Adrenal gland (tissue), 12 donors: ENCODE results near the gene GPRC5A. TPM values are rescaled to one million over a fixed set of nuclear protein-coding genes. Genes with fewer than 3 reads are reported as not detected.
A peak's percentile ranks its signal among the peaks of the same experiment; 100 is the strongest.

ENCODE experiments used
- DNase-seq, 7 donors: peaks; one replicate each; pipeline ENCODE4 v3.0.0-alpha.2; 2019 to 2020
- H3K27ac ChIP-seq, 5 donors: fragments of 200-600 bp; sonication (generic) in 4 of 5; 1 replicate in 3 of 5; 2 replicates in 2 of 5; pipeline versions ENCODE4 v1.5.1 to v1.8.0; 2016 to 2020; ENCODE audit warnings: mild to moderate bottlenecking in 1 of 5
- H3K27me3 ChIP-seq: fragments of 200-600 bp; 2 replicates; pipeline ENCODE4 v1.8.0; 2021
- H3K36me3 ChIP-seq, 2 donors: fragments of 200-600 bp; replicated peaks in 1 of 2; 1 replicate in 1 of 2; 2 replicates in 1 of 2; pipeline versions ENCODE4 v1.5.1 to v1.8.0; 2018 to 2022
- H3K4me1 ChIP-seq, 2 donors: fragments of 200-600 bp; replicated peaks in 1 of 2; 1 replicate in 1 of 2; 2 replicates in 1 of 2; pipeline versions ENCODE4 v1.5.1 to v1.8.0; 2018 to 2021
- H3K4me3 ChIP-seq, 4 donors: fragments of 200-600 bp; sonication (generic) in 3 of 4; one replicate each; pipeline ENCODE4 v1.5.1; 2016 to 2018
- H3K9me3 ChIP-seq, 3 donors: fragments of 200-600 bp; sonication (generic) in 1 of 3; replicated peaks in 1 of 3; 1 replicate in 2 of 3; 2 replicates in 1 of 3; pipeline versions ENCODE4 v1.5.1 to v1.8.0; 2016 to 2021
- CTCF ChIP-seq, 6 experiments: fragments of 450-650 bp in 4 of 6; fragments of 200-600 bp in 2 of 6; sonication (generic) in 1 of 6; IDR thresholded peaks; 1 replicate in 5 of 6; 2 replicates in 1 of 6; pipeline versions ENCODE4 v1.5.1 to v1.8.0; 2016 to 2021; ENCODE audit warnings: antibody characterized with exemption in 6 of 6, mild to moderate bottlenecking in 2 of 6, moderate library complexity in 1 of 6
- POLR2A ChIP-seq, 2 donors: fragments of 450-650 bp; IDR thresholded peaks; one replicate each; pipeline ENCODE4 v1.6.1; 2017; ENCODE audit warnings: antibody characterized with exemption in 2 of 2, mild to moderate bottlenecking in 2 of 2, moderate library complexity in 1 of 2
- WGBS, 4 donors: extraction: QIAGEN DNeasy Blood & Tissue Kit in 2 of 4; methylation state at CpG; one replicate each; pipeline versions ENCODE4 v1.1.5 to v1.1.7; 2013 to 2017; 5-methylcytosine and 5-hydroxymethylcytosine counted together
- intact Hi-C, 2 donors: fragments of 100-400 bp; cut with DNase I; formaldehyde crosslinking; loops; one replicate each; pipeline versions ENCODE4 v1.14.1 to v1.15.0; 2022 to 2023
- polyA plus RNA-seq, 3 donors: library from polyadenylated mRNA; stranded (reverse); fragments of 200-250 nt in 2 of 3; fragments of 350-450 nt in 1 of 3; fragmentation: Illumina TruSeq in 1 of 3; extraction: RNeasy Lipid Tissue Mini Kit (QIAGEN cat#74804) in 1 of 3; gene quantifications; one replicate each; pipeline ENCODE4 v1.2.3, GENCODE V29; 2013 to 2014
- total RNA-seq, 9 donors: library from RNA; depleted of rRNA in 4 of 9; stranded (reverse); fragments of >200 nt in 4 of 9; fragments of 120-200 nt in 1 of 9; fragmentation: NEBNext Ultra II Directional in 1 of 9; extraction: Animal tissue kit (Norgen Biotek cat#: 25700) in 1 of 9; gene quantifications; one replicate each; pipeline versions ENCODE4 v1.1.0 to v1.2.4, GENCODE V29; 2013 to 2023
- donor health status: healthy with polysubstance abuse.
- donor health status: Bipolar disorder and iron deficiency.
- donor health status: DM: yes; HTN: yes; CAD: no.
- donor health status: DM: no; HTN: no; CAD: no.
- donor health status: DM: no; HTN: no; CAD: no.
- donor health status: DM: yes; HTN: yes; CAD: no.

Gene GPRC5A
- total and polyA plus RNA-seq, 12 donors: 0.33 to 22.3 (median 6.2) TPM

DNA sequence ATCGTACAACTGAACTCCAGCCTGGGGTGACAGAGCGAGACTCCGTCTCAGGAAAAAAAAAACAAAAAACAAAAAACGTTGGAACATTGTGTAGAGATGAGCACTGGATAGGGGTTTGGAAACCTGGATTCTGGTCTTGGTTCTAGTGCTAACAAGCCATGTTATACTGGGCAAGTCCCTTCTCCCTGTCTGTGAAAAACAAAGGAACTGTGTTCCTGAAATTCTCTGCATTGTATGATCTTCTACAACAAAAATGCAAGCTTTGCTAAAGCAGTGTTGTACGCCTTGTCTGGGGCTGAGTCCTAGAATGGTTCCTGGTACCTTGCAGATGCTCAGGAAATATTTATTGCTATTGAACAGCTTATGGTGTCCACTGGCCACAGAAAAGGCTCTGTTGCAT lies 47.2 kb downstream of the GPRC5A start:
- 82 to 86% (median 83%) methylated on average over 5 of the region's 5 CpGs for WGBS, 4 donors
- H3K27me3 ChIP-seq: no peaks in the 10 kb centered on the region
- H3K4me3 ChIP-seq: no peak overlapping the region
- no peaks in the 10 kb centered on the region for H3K9me3 ChIP-seq
- H3K4me1 ChIP-seq: no peaks in the 10 kb centered on the region
- no peak overlapping the region for H3K27ac ChIP-seq
- TF ChIP-seq CTCF (IDR thresholded peaks at IDR 0.05) (no peak), POLR2A (IDR thresholded peaks at IDR 0.05) (no peak)
- DNase-seq: no peak
- intact Hi-C loops: no loop called here
- no peaks in the 10 kb centered on the region for H3K36me3 ChIP-seq

DNA sequence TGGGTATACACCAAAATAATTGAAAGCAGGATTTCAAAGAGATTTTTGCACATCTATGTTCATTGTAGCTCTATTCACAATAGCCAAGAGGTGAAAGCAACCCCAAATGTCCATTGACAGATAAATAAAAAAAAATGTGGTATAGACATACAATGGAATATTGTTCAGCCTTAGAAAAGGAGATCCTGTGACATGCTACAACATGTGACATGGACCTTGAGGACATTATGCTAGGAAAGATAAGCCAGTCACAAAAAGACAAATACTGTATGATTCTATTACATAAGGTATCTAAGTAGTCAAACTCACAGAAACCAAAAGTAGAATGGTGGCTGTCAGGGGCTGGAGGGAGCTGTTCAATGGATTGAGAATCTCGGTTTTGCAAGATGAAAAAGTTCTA lies 48.5 kb downstream of the GPRC5A start:
- Histone ChIP-seq H3K27me3 (no peaks in the 10 kb centered on the region), H3K4me1 (no peaks in the 10 kb centered on the region), H3K27ac (no peak overlapping the region), H3K4me3 (no peak overlapping the region), H3K36me3 (no peaks in the 10 kb centered on the region), H3K9me3 (no peaks in the 10 kb centered on the region)
- DNase-seq: no peak
- 80 to 92% (median 83%) methylated on average over 1 of the region's 1 CpG for WGBS, 4 donors
- intact Hi-C loops: no loop called here
- no peak for TF ChIP-seq POLR2A (IDR thresholded peaks at IDR 0.05)
- TF ChIP-seq CTCF (IDR thresholded peaks at IDR 0.05): no peak

GRCh38 chr12:12941450-12942350 lies 50.3 kb downstream of the GPRC5A start:
- Histone ChIP-seq H3K36me3 (no peaks in the 10 kb centered on the region), H3K27ac (no peak overlapping the region), H3K4me3 (no peak overlapping the region), H3K9me3 (no peaks in the 10 kb centered on the region), H3K27me3 (no peaks in the 10 kb centered on the region), H3K4me1 (no peaks in the 10 kb centered on the region)
- WGBS, 4 donors: 92 to 94% (median 93%) methylated on average over 9 to 10 of the region's 10 CpGs
- TF ChIP-seq CTCF (IDR thresholded peaks at IDR 0.05) (no peak), POLR2A (IDR thresholded peaks at IDR 0.05) (no peak)
- intact Hi-C loops: no loop called here
- peak in 1 of 7 donors; percentile 9 for DNase-seq

- intact Hi-C loops: no loop called here
- Histone ChIP-seq H3K4me3 (no peak overlapping the region), H3K27me3 (no peaks in the 10 kb centered on the region), H3K27ac (peak overlapping the region in 1 of 5 donors; percentile 17), H3K9me3 (no peaks in the 10 kb centered on the region), H3K36me3 (no peaks in the 10 kb centered on the region), H3K4me1 (no peaks in the 10 kb centered on the region)
- TF ChIP-seq CTCF (IDR thresholded peaks at IDR 0.05) (no peak), POLR2A (IDR thresholded peaks at IDR 0.05) (no peak)
- no peak for DNase-seq
- WGBS, 4 donors: 78 to 92% (median 89%) methylated on average over 8 of the region's 8 CpGs
These were observed 52.4 kb downstream of the GPRC5A start for GRCh38 chr12:12943586-12944260.
